ENCODE measurements around the gene OR1M1.

DNA sequence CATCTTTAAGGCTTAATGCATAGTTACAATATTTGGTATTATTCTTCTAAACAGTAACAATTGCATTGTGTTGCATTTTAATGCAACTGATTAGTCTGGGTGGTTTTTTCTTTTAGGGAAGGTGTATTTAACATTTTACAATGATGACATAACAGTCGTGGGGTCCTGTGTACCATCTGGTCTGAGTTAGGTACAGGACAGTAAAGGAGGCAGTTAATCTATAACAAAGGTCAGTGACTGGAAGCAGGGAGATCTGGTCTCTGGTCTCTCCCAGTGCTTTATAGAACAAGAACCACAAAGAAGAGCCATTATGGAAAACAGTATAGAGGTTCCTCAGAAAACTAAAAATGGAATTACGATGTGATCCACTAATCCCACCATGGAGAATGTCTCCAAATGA is 23.1 kb downstream of the OR1M1 start:
- TF ChIP-seq CTCF (IDR thresholded peaks at IDR 0.05) = no peak
- no peak for TF ChIP-seq EP300 (IDR thresholded peaks at IDR 0.05)
